Fibroblast of skin of abdomen (primary cell): ENCODE data around the gene NMT1.

ENCODE experiments used
- DNase-seq: peaks from one replicate; pipeline ENCODE4 v3.0.0-alpha.2; 2013

Gene NMT1

GRCh38 chr17:45086391-45086790 is 25.3 kb downstream of the NMT1 start:
- DNase-seq, result no peak

DNA sequence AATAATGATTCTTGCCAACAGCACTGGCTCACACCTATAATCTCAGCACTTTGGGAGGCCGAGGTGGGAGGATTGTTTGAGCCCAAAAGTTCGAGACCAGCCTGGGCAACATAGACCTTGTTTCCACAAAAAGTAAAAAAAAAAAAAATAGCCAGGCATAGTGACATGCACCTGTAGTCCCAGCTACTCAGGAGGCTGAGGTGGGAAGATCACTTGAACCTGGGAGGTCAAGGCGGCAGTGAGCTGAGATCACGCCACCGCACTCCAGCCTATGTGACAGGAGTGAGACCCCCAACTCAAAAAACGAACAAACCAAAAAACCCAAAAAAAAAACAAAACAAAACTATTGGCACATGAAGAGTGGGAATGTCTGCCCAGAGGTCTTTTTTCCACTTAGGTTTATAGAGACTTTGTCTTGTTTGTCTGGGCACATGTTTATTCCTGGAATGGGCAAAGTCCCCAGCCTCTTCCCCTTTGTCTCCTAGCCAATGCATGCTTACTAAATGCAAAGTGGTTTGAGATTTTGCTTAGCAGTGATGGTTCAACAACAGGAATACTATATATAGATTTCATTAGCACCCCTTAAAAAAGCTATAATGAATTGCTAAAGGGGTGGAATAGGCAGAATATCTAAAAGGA is 25.9 kb downstream of the NMT1 start:
- DNase-seq, result no peak

- no peak for DNase-seq
These were observed 26.4 kb downstream of the NMT1 start for GRCh38 chr17:45087504-45087975.

DNA sequence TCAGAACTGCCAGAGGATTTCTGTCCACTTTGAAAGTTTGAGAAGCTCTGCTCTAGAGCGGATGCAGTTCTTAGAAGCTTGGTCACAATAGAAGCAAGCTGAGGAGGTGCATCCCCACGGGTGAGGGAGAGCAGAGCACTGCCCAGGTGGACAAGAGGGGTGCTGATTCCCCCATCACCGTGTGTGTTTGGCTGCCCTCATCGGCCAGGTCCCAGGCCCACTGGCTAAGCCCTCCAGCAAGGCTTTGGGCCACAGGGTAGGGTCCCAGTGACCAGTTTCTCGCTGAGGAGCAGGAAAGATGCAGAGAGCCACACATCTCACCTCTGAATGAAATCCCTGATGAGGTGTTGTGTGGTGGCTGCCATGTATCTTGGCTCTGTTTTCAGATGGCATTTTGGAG is 26.9 kb downstream of the NMT1 start:
- DNase-seq, result no peak

DNA sequence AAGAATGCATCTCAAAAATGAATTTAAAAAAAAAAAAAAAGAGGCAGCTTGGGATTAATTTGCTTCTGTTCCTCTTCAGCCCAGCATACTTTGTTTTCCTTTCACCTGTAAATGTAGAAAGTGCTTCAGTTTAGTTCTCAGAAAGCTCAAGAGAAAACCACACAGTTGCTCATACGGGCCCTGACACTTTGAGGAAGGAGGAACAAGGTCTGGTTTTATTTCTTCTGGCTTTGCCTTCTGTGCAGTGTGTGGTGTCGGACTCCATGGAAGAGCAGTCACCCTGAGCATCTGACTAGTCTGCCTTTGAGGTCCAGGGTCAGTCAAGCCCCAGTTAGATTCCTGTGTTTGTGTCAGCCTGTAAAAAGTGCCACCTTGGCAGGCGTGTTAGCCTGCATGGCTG is 27.6 kb downstream of the NMT1 start:
- DNase-seq, result no peak

DNA sequence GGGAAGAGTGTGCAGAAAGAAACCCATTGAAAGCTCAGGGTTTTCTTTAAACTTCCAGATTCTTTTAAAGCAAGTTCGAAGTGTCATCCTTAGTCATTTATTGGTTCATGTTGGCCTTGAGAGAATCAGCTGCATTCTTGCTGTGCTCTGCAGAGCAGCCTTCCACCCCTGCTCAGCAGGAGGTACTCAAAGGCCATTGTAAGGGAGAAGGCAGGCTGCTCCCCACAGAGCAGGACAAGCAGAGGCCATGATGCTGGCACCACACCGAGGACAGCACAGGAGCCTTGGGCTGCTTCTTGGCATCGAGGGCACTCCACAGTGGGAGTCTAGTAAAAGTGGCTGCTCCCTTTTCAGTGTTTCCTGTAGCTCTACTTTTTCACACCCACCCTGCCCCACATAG is 29.6 kb downstream of the NMT1 start:
- DNase-seq, result no peak

- DNase-seq, result no peak
These were observed 30.8 kb downstream of the NMT1 start for GRCh38 chr17:45091778-45092425.

GRCh38 chr17:45092911-45093430 is 31.9 kb downstream of the NMT1 start:
- DNase-seq, result peak; percentile 98

DNA sequence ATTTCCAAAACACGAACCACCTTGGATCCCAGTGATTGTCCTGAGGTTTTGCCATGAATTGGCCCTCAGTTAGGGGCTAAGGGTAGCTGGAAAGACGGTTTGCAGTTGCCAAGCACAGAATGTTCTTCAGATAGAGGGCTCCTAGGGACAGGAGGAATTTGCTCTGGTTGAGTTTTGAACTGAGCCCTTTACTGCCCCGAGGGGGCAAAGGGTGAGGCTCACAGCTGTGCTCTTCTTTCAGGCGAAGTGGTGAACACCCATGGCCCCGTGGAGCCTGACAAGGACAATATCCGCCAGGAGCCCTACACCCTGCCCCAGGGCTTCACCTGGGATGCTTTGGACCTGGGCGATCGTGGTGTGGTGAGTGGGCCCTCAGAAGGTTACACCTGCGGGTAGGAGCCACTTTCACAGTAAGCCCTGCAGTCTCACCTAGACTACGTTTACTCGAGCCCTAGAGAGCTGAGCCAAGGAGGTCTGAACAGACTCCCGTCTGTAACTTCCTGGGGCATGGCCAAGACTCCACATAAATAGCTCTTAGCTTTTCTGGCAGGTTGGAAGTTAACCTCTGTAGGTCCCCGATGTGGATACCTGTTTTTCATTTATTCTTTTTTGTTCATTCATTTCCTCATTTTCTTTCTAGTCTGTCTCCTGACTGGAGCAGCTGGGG is 32.5 kb downstream of the NMT1 start:
- no peak for DNase-seq

DNA sequence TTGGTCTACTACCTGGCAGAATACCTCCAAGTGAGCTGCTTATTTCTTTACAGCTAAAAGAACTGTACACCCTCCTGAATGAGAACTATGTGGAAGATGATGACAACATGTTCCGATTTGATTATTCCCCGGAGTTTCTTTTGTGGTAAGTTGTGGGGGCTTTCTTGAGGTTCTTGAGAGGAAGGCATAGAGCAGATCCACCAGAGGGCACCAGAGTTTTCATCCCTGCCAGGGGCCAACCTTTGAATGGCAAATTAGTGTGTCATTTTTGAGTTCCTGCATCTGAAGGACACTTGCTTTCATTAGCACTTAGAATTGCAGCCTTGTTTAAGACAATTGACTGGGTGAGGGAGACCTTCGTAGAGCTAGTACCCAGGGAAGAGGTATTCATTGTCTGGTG is 35.0 kb downstream of the NMT1 start:
- DNase-seq, result peak; percentile 30

DNA sequence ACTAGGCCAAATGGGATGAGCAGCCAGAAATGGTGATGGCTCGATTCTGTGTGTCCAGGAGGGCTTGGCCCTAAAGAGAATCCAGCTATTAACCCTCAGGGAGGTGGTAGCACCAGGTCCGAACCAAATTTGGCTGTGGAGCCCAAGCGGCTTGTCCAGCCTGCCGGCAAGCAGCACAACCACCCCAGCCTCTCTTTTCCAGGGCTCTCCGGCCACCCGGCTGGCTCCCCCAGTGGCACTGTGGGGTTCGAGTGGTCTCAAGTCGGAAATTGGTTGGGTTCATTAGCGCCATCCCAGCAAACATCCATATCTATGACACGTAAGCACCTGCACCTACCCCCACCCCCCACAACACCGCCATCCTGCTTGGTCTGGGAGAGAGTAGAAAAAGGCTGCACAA is 35.8 kb downstream of the NMT1 start:
- no peak for DNase-seq

DNA sequence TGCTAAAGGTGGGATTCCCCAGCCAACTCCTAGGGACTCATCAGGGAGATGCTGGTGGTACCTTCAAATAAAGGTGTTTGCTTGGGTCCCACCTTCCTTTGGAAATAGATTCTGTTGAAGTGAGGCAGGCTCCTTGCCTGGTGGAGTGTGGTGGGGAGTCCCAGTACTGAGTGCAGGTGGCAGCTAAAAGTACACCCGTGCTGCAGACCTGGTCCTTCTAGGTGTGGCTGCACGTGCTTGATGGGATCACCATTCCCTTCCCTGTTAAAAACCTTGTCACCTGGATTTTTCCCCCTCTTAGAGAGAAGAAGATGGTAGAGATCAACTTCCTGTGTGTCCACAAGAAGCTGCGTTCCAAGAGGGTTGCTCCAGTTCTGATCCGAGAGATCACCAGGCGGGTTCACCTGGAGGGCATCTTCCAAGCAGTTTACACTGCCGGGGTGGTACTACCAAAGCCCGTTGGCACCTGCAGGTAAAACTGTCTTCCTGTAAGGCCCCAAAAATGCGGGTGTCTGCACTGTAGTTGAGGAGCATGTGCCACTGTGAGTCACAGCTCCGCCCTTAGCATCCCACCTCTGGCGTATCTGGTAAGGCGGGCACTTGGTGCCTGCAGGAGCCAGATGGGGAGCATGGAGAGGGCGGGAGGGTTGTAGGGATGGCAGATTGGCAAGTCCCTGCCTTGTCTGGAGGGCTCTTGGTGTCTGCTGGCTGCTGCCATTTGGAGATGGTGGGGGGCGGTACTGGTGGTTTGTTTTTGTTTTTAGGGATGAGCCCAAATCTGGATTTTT is 37.2 kb downstream of the NMT1 start:
- DNase-seq, result no peak

DNA sequence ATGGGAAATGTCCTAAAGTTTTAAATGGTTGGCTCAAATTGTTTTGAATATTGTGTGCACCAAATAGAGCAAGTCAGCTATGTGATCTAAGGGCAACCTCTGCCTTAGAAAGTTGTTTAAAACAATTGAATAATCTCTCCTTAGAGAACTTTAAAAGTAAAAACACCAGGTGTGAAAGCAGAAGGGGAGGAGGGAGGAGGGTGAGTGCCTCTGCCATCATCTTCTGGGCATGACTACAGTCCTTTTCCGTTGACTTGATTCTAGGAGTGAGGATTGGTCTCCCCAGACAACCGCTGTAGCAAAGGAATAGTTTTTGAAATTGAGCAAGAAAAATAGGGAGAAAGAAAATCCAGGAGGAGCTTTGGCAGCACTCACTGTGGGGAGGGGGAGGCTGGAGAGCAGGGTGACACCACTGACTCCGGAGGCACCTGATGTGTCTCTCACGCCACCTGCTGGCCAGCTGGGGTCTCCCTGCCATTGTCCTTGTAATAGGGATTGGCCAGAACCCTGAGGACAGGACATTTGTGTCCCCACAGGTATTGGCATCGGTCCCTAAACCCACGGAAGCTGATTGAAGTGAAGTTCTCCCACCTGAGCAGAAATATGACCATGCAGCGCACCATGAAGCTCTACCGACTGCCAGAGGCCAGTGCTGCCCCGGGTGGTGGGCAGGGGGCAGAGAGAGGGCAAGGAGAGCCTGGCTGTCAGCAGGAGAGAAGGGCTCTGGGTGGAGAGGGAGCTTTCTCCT is 37.9 kb downstream of the NMT1 start:
- peak; percentile 71 for DNase-seq

- no peak for DNase-seq
These were observed 40.4 kb downstream of the NMT1 start for GRCh38 chr17:45101546-45101882.

DNA sequence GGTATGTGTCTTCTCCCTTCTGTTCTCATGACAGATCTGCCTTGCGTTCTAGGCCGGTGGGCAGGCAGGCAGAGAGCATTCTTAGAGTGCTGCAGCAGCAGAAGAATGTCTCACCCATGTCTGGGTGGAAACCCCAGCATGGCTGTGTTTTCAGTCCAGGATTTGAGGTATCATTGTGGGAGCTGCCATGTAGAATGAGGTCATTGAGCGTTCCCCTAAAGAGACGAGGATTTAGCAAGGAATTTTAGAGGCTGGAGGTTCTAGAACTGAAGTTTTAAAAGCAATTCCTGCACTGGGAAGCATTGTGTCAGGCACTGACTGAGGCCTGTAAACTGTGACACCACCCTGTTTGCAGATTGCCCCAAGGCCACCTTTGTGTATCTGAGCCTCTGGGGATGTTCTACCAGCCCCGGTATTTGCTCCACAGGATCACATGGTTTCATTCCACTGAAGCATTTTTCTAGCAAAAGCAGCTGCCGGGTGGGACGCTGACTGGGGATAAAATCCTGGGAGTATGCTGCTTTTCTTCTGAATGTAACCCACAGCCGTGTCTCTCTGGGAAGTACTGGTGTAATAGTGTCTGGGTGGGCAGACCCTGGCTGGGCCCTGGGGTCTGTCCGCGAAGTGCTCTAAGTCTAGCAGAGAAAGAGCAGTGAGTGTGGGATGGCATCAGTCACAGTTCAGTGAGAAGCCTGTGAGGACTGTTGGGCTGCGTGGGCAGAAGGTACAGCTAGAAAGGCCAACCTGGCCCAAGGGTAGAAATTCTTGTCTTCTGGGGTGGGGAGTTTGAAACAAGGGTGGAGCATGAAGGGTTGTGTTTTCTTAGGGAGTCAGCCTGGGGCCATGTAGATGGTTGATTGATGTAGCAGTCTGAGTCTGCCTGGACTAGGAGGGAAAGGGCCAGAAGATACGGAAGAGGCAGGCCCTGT is 41.0 kb downstream of the NMT1 start:
- DNase-seq, result no peak

- DNase-seq, result no peak
These were observed 41.7 kb downstream of the NMT1 start for GRCh38 chr17:45102856-45103255.

GRCh38 chr17:45103269-45103795 is 42.2 kb downstream of the NMT1 start:
- no peak for DNase-seq

DNA sequence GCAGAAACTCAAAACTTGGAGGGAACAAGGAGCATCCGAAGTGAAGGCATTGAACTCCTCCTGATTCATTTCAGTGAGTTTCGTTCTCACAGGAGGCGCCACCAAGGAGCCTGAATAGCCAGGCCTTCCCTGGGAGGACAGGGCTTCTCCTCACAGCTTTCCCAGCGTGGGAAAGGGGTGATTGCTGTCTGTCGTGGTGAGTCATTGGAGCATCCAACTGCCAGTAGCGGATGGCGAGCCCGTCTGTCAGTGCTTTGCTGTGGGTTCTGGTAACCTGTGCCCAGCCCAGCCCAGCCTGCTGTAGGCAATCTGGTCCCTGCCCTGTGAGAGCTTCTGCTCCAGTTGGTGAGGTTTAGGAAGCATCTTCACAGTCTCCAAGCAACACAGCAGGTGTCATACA is 42.9 kb downstream of the NMT1 start:
- DNase-seq, result no peak

GRCh38 chr17:45104497-45104896 is 43.4 kb downstream of the NMT1 start:
- no peak for DNase-seq

- DNase-seq, result no peak
These were observed 43.9 kb downstream of the NMT1 start for GRCh38 chr17:45104907-45105624.
